ENCODE data around the gene TMIGD2.
"Not testable (repeated sequence)": the region's sequence is repeated elsewhere in the genome, so short reads cannot be mapped to it uniquely, and the experiment has no call there.

TMIGD2 gene

GRCh38 chr19:4266253-4267000, 35.8 kb downstream of the TMIGD2 start:
- DNase-seq = no peak

GRCh38 chr19:4264812-4265211, 37.4 kb downstream of the TMIGD2 start:
- DNase-seq = no peak

- DNase-seq = no peak
Measured at GRCh38 chr19:4260613-4261191, 41.5 kb downstream of the TMIGD2 start.

GRCh38 chr19:4258181-4258580, 44.0 kb downstream of the TMIGD2 start:
- no peak for DNase-seq

GRCh38 chr19:4257025-4257424, 45.2 kb downstream of the TMIGD2 start:
- DNase-seq = no peak

GRCh38 chr19:4256563-4256962, 45.6 kb downstream of the TMIGD2 start:
- no peak for DNase-seq

- peak; percentile 99 for DNase-seq
Measured at GRCh38 chr19:4246767-4247593, 55.2 kb downstream of the TMIGD2 start, which contains the start of gene YJU2. TSS of gene YJU2 (plus strand) at chr19:4247080. CDS start at chr19:4247147, 67 bp downstream.

- not testable (repeated sequence) for DNase-seq
Measured at GRCh38 chr19:4245938-4246337, 56.3 kb downstream of the TMIGD2 start.

Data from right kidney (tissue), 1 donor.